Uterus (tissue), 4 donors: ENCODE data around the gene USP50. TPM values are rescaled to one million over a fixed set of nuclear protein-coding genes. Genes with fewer than 3 reads are reported as not detected.

ENCODE experiments used
- DNase-seq, 2 donors: peaks; one replicate each; pipeline ENCODE4 v3.0.0-alpha.2; 2019 to 2020
- H3K27ac ChIP-seq, 2 donors: fragments of 200-600 bp; sonication (generic); 1 replicate in 1 of 2; 2 replicates in 1 of 2; pipeline ENCODE4 v1.5.1; 2016 to 2018
- H3K27me3 ChIP-seq, 2 donors: fragments of 200-600 bp; sonication (generic); one replicate each; pipeline ENCODE4 v1.5.1; 2018 to 2019; ENCODE audit warnings: control low read depth in 1 of 2
- H3K36me3 ChIP-seq, 2 donors: fragments of 200-600 bp; sonication (generic); one replicate each; pipeline ENCODE4 v1.5.1; 2019; ENCODE audit warnings: control low read depth in 1 of 2
- H3K4me1 ChIP-seq, 2 donors: fragments of 200-600 bp; sonication (generic); one replicate each; pipeline ENCODE4 v1.5.1; 2018 to 2019; ENCODE audit warnings: control low read depth in 1 of 2
- H3K4me3 ChIP-seq, 2 donors: fragments of 200-600 bp; sonication (generic); 1 replicate in 1 of 2; 2 replicates in 1 of 2; pipeline ENCODE4 v1.5.1; 2018 to 2019; ENCODE audit warnings: mild to moderate bottlenecking in 1 of 2
- H3K9me3 ChIP-seq, 2 donors: fragments of 200-600 bp; sonication (generic); one replicate each; pipeline ENCODE4 v1.5.1; 2019; ENCODE audit warnings: control low read depth in 1 of 2
- POLR2A ChIP-seq, 2 donors: fragments of 450-650 bp; IDR thresholded peaks; one replicate each; pipeline ENCODE4 v1.6.1; 2016; ENCODE audit warnings: antibody characterized with exemption in 2 of 2, mild to moderate bottlenecking in 1 of 2, moderate library complexity in 1 of 2
- intact Hi-C: fragments of 100-400 bp; cut with DNase I; formaldehyde crosslinking; loops from one replicate; pipeline ENCODE4 v1.15.1; 2023; ENCODE audit warnings: low total_unique reads
- total RNA-seq, 4 donors: library from RNA; depleted of rRNA in 3 of 4; stranded (reverse); fragments of >200 nt in 3 of 4; gene quantifications; one replicate each; pipeline versions ENCODE4 v1.1.0 to v1.2.4, GENCODE V29; 2014 to 2023
- TF ChIP-seq, protein P1 (sequence below), 4 experiments: fragments of 200-600 bp in 2 of 4; fragments of 450-650 bp in 2 of 4; sonication (generic) in 2 of 4; IDR thresholded peaks; one replicate each; pipeline ENCODE4 v1.5.1; 2016 to 2019; ENCODE audit warnings: antibody characterized with exemption in 4 of 4, mild to moderate bottlenecking in 2 of 4, moderate library complexity in 1 of 4
- donor health status: DM: yes; HTN: yes; CAD: no.

Gene USP50
- total RNA-seq, 4 donors from 2014 or later = 2.0 to 2.8 TPM; not detected in 2

DNA sequence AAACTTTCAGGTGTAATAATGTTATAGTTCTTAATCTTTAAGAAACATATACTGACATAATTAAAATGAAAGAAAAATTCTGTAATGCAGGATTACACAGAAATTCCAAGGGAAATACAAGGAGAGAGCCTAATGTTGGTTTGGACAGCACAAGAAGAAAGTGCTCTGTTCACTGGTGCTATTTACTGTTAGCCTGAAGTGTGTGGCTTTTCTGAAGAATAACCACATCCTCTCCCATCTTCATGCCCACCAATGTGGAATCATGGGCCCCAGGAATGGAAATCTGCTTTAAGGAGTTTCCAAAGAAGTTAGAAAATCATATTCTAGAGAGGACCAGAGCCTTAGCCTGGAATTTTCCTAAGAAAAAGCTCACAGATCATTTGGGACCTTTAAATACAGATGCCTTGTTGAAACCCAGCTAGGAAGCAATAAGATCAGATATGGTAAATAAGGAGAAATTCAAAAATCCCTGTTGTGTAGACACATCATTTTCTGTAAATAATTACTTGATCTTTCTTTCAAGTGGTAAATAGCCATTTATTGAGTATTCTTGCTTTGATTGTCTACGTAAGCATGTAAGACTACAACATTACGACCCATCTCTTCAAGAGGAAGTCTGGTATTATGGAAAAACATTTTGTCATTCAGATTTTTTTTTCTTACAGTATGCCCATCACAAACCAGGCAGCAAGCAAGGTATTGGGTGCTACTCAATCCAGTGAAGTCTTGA is 10.3 kb upstream of the USP50 start:
- no peaks in the 10 kb centered on the region for H3K4me1 ChIP-seq
- H3K9me3 ChIP-seq = no peaks in the 10 kb centered on the region
- no peaks in the 10 kb centered on the region for H3K36me3 ChIP-seq
- no peak for DNase-seq
- TF ChIP-seq, protein P1, sequence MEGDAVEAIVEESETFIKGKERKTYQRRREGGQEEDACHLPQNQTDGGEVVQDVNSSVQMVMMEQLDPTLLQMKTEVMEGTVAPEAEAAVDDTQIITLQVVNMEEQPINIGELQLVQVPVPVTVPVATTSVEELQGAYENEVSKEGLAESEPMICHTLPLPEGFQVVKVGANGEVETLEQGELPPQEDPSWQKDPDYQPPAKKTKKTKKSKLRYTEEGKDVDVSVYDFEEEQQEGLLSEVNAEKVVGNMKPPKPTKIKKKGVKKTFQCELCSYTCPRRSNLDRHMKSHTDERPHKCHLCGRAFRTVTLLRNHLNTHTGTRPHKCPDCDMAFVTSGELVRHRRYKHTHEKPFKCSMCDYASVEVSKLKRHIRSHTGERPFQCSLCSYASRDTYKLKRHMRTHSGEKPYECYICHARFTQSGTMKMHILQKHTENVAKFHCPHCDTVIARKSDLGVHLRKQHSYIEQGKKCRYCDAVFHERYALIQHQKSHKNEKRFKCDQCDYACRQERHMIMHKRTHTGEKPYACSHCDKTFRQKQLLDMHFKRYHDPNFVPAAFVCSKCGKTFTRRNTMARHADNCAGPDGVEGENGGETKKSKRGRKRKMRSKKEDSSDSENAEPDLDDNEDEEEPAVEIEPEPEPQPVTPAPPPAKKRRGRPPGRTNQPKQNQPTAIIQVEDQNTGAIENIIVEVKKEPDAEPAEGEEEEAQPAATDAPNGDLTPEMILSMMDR (IDR thresholded peaks at IDR 0.05) = no peak
- no peak for TF ChIP-seq POLR2A (IDR thresholded peaks at IDR 0.05)
- no peak overlapping the region for H3K4me3 ChIP-seq
- no peak overlapping the region for H3K27ac ChIP-seq
- intact Hi-C loops = no loop called here
- H3K27me3 ChIP-seq = no peaks in the 10 kb centered on the region

DNA sequence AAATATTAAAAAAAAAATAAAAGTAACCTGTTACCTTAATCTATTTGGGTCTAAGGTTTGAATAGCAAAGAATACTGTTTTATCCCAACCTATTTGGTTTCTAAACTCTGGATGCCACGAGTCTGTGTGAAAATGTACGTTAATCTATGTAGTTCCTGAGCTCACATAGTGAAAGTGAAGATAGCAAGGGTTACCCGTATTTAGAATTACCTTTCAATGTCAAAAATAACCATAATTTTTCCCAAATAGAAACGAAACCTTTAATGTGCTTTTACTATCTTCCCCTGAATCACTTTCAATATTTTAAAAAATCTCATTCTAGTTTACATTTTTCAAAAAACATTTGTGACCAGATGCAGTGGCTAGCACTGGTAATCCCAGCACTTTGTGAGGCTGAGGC is 5.8 kb upstream of the USP50 start:
- intact Hi-C loops = no loop called here
- Histone ChIP-seq H3K9me3 (no peaks in the 10 kb centered on the region), H3K4me1 (no peaks in the 10 kb centered on the region), H3K27ac (no peak overlapping the region), H3K27me3 (no peaks in the 10 kb centered on the region), H3K4me3 (no peak overlapping the region), H3K36me3 (no peaks in the 10 kb centered on the region)
- no peak for TF ChIP-seq POLR2A (IDR thresholded peaks at IDR 0.05)
- TF ChIP-seq, protein P1 (IDR thresholded peaks at IDR 0.05) = no peak
- no peak for DNase-seq

DNA sequence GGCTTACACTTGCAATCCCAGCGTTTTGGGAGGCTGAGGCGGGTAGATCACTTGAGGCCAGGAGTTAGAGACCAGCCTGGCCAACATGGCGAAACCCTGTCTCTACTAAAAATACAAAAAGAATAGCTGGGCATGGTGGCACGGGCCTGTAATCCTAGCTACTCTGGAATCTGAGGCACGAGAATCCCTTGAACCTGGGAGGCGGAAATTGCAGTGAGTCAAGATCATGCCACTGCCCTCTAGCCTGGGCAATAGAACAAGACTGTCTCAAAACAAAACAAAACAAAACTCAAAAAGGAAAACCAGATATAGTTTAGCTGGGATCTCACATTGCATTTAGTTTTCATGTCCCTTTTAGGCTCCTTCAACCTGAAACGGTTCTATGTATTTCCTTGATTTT is 2.9 kb upstream of the USP50 start:
- TF ChIP-seq POLR2A (IDR thresholded peaks at IDR 0.05) = no peak
- TF ChIP-seq, protein P1 (IDR thresholded peaks at IDR 0.05) = no peak
- intact Hi-C loops = no loop called here

DNA sequence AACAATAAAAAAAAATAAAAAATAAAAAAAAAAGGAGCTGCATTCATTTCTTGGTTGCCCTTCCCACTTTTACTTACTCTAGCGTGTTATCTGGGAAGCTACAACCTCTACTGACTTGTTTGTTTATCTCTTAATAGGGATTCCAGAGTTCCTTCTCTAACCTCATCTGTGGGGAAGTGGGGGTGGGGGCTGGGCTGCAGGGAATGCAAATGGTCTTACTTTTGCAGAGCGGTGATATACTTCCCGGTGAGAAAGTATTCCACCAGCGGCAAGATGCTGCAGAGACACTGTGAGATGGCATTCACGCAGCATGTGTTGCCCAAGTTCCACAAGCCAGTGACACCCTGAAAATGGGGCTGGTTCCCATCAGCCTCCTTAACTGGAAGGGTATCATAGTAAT is 2.1 kb downstream of the USP50 start:
- Histone ChIP-seq H3K4me3 (no peak overlapping the region), H3K27me3 (no peaks in the 10 kb centered on the region), H3K9me3 (no peaks in the 10 kb centered on the region), H3K36me3 (no peaks in the 10 kb centered on the region), H3K4me1 (no peaks in the 10 kb centered on the region), H3K27ac (no peak overlapping the region)
- TF ChIP-seq POLR2A (IDR thresholded peaks at IDR 0.05) = no peak
- TF ChIP-seq, protein P1 (IDR thresholded peaks at IDR 0.05) = no peak
- DNase-seq = no peak
- intact Hi-C loops = no loop called here

More for the DNA sequence above, 2.9 kb upstream of the USP50 start:
- H3K9me3 ChIP-seq = no peaks in the 10 kb centered on the region
- H3K27ac ChIP-seq = no peak overlapping the region
- no peak overlapping the region for H3K4me3 ChIP-seq
- DNase-seq = no peak
- no peaks in the 10 kb centered on the region for H3K36me3 ChIP-seq
- no peaks in the 10 kb centered on the region for H3K27me3 ChIP-seq
- H3K4me1 ChIP-seq = no peaks in the 10 kb centered on the region

DNA sequence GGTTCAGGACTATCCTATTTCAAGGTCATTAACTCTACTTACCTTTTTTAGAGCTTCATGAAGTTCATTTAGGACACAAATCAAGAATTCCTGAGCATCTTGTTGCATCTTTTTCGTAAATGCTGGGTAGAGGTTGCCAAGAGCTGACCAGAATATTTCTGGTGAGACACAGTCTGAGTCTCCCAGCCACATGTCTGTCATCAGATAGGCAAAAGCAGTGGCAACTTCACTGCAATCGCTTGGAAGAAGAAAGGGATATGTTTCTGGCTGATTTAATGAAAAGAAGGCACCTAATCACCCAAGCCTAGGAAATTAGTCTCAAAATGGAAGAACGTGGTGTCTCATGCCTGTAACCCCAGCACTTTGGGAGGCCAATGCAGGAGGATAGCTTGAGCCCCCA is 2.9 kb downstream of the USP50 start:
- no peak for DNase-seq
- H3K9me3 ChIP-seq = no peaks in the 10 kb centered on the region
- TF ChIP-seq, protein P1 (IDR thresholded peaks at IDR 0.05) = no peak
- TF ChIP-seq POLR2A (IDR thresholded peaks at IDR 0.05) = no peak
- H3K27me3 ChIP-seq = no peaks in the 10 kb centered on the region
- intact Hi-C loops = no loop called here
- H3K4me3 ChIP-seq = no peak overlapping the region
- H3K36me3 ChIP-seq = no peaks in the 10 kb centered on the region
- H3K27ac ChIP-seq = no peak overlapping the region
- no peaks in the 10 kb centered on the region for H3K4me1 ChIP-seq
